ENCODE results near the gene TMEM139.

- TF ChIP-seq CTCF (IDR thresholded peaks at IDR 0.05; ENCODE audit: borderline replicate concordance, extremely low read depth, low read length, poor library complexity, severe bottlenecking): no peak
- no peak for TF ChIP-seq EZH2 (IDR thresholded peaks at IDR 0.05; ENCODE audit: borderline replicate concordance, low read depth, low read length, severe bottlenecking)
Measured at GRCh38 chr7:143283381-143283780, 1.4 kb upstream of the TMEM139 start.
